ENCODE measurements around the gene SF3B5.

GRCh38 chr6:144103026-144103563 is 7.7 kb upstream of the SF3B5 start:
- TF ChIP-seq CTCF (optimal IDR thresholded peaks at IDR 0.05 in 1 of 3, IDR thresholded peaks at IDR 0.05 in 1 of 3, conservative IDR thresholded peaks at IDR 0.05 in 1 of 3; ENCODE audit: extremely low read depth in 1 of 3, insufficient read depth in 2 of 3, low read length in 3 of 3) = no peak
- TF ChIP-seq EZH2 (IDR thresholded peaks at IDR 0.05; ENCODE audit: low read length) = no peak

Data from keratinocyte (primary cell).